IPS-20b (cell line): ENCODE data around the gene RTF1.
"Not testable (repeated sequence)": the region's sequence is repeated elsewhere in the genome, so short reads cannot be mapped to it uniquely, and the experiment has no call there.

ENCODE experiments used
- H3K27ac ChIP-seq: one replicate; pipeline ENCODE4 v1.5.1; 2013; ENCODE audit warnings: low read length
- H3K27me3 ChIP-seq: 2 replicates; pipeline ENCODE4 v1.6.1; 2013; ENCODE audit warnings: mild to moderate bottlenecking, low read length, inconsistent platforms; ENCODE audit not compliant: insufficient read depth
- H3K36me3 ChIP-seq: 2 replicates; pipeline ENCODE4 v1.6.1; 2013; ENCODE audit warnings: low read depth, mild to moderate bottlenecking, inconsistent platforms, low read length, moderate library complexity; ENCODE audit not compliant: insufficient read depth
- H3K4me1 ChIP-seq: 2 replicates; pipeline ENCODE4 v1.6.1; 2013; ENCODE audit warnings: mild to moderate bottlenecking, control low read depth, inconsistent platforms, low read length, moderate library complexity; ENCODE audit not compliant: insufficient read depth
- H3K4me3 ChIP-seq: 2 replicates; pipeline ENCODE4 v1.5.1; 2013; ENCODE audit warnings: mild to moderate bottlenecking, low read length, inconsistent platforms
- H3K9ac ChIP-seq: 2 replicates; pipeline ENCODE4 v1.6.1; 2013; ENCODE audit warnings: low read depth, mild to moderate bottlenecking, inconsistent platforms, low read length, moderate library complexity
- H3K9me3 ChIP-seq: 2 replicates; pipeline ENCODE4 v1.6.1; 2013; ENCODE audit warnings: mild to moderate bottlenecking, low read depth, low read length, inconsistent platforms; ENCODE audit not compliant: insufficient read depth

RTF1 gene

DNA sequence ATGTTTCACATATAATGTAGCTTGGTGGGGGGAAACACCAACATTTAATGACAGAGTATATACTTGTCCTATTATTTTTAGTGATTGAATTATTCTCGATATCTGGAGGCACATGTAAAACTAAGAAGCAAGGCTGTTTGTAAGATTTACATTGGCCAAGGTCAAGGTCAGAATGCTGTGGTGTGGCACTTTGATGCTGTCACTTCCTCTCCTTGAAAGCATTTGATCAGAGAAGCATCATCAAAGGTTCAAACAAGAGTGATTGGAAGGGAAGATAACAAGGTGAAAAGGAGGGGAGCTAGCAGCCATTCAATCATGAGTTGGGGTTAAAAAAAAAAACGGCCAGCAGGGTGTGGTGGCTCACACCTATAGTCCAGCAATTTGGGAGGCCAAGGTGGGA lies 26.4 kb downstream of the RTF1 start:
- no peaks in the 10 kb centered on the region for H3K9me3 ChIP-seq
- no peak overlapping the region for H3K4me3 ChIP-seq
- peaks cover 57% of the 10 kb centered on the region for H3K36me3 ChIP-seq
- no peaks in the 10 kb centered on the region for H3K4me1 ChIP-seq
- no peak overlapping the region for H3K9ac ChIP-seq
- no peak overlapping the region for H3K27ac ChIP-seq
- H3K27me3 ChIP-seq: no peaks in the 10 kb centered on the region

DNA sequence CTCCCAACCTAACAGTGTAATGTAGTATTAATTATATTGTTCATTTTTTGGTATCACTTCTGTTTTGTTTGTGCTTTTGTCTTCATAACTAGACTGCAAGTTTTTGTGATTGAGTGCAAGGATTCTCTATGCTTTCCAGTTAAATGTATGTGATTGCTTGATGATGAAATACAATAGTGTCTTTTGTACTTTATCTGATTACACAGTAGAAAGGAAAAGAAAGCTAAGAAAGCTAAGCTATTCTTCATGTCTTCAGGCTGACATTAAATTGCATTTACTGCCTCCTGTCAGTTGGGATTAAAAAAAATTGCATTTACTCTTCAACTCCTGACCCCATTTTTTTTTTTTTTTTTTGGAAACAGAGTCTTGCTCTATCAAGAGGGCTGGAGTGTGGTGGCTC lies 28.5 kb downstream of the RTF1 start:
- Histone ChIP-seq H3K4me1 (no peaks in the 10 kb centered on the region), H3K36me3 (peaks cover 46% of the 10 kb centered on the region), H3K27ac (no peak overlapping the region)

DNA sequence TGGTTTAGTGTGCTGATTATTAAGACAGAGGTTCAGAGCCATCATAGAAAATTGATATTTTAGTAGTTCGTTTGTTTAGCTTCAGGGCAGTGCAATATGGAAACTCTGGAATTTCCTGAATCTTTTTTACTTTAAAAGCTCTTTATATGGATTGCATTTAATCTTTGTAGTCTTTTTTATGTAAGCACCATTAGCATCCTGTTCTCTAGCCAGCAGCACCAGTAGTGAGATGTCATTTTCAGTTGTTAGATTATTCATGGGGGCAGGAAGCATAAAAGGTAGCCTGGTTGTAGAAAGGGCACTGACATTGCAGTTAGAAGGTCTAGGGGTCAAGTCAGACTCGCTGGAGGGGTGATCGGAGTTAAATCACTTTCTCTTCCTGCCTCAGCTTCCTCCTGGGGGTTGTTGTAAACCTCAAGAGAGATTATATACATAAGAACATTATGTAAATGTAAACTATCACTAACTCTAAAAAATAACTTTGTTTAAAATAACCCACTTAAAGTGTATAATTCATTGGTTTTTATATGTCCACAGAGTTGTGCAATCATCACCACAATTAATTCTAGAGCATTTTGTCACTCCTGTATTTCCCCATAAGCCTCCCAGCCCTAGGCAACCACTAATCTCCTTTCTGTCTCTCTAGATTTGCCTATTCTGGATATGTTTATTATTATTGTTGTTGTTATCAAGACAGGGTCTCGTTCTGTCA lies 45.3 kb downstream of the RTF1 start:
- Histone ChIP-seq H3K27ac (no peak overlapping the region), H3K27me3 (no peaks in the 10 kb centered on the region), H3K9ac (no peak overlapping the region), H3K36me3 (peaks cover 70% of the 10 kb centered on the region), H3K4me3 (no peak overlapping the region), H3K9me3 (no peaks in the 10 kb centered on the region), H3K4me1 (no peaks in the 10 kb centered on the region)

More for the DNA sequence above, 28.5 kb downstream of the RTF1 start:
- Histone ChIP-seq H3K4me3 (no peak overlapping the region), H3K9me3 (no peaks in the 10 kb centered on the region), H3K27me3 (no peaks in the 10 kb centered on the region), H3K9ac (no peak overlapping the region)

DNA sequence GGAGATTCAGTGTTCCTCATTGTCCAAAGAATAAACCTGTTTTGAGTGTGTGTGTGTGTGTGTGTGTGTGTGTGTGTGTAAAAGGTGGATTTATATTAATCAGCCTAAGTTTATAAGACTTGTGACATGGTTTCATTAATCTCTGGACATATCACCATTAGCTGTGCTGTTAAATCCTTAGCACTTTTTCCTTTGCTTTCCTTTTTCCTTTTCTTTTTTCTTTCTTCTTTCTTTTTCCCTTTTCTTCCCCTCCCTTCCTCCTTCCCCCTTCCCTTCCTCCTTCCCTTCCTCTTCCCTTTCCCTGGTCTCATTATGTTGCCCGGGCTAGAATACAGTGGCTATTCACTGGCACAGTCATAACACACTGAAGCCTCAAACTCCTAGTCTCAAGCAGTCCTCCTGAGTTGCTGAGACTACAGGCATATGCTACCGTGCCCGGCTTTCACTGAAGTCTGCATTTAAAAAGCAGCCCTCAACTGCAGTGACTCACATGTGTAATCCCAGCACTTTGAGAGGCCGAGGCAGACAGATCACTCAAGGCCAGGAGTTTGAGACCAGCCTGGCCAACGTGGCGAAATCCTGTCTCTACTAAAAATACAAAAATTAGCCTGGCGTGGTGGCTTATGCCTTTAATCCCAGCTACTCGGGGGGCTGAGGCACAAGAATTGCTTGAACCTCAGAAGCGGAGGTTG lies 48.1 kb downstream of the RTF1 start:
- H3K9me3 ChIP-seq: no peaks in the 10 kb centered on the region
- H3K4me1 ChIP-seq: no peaks in the 10 kb centered on the region
- peaks cover 62% of the 10 kb centered on the region for H3K36me3 ChIP-seq
- H3K27ac ChIP-seq: no peak overlapping the region
- H3K4me3 ChIP-seq: no peak overlapping the region
- H3K9ac ChIP-seq: no peak overlapping the region
- no peaks in the 10 kb centered on the region for H3K27me3 ChIP-seq

DNA sequence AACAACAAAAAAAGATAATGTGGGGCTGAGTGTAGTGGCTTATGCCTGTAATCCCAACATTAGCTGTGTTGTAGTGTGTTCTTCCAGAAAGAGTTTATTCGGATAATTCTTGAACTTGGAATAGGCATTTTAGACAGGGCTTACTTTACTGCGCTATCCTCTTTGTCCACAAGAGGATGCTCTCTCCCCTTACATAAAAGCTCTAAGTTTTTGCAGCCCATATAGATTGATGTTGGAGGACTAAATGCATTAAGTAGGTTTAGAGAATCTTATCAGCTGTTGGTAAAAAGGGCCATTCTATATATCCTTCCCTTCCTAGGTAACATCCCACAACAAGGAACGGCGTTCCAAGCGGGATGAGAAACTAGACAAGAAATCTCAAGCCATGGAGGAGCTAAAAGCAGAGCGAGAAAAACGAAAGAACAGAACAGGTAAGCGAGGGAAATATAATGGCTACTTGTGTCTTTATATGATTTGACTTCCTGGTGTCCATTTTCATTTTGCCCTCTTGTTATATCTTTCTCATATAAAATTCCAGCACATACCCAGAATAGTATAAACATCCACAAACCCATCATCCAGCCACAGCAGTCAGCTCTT lies 49.0 kb downstream of the RTF1 start:
- H3K27ac ChIP-seq: no peak overlapping the region
- H3K9ac ChIP-seq: no peak overlapping the region
- peaks cover 69% of the 10 kb centered on the region for H3K36me3 ChIP-seq
- no peak overlapping the region for H3K4me3 ChIP-seq
- H3K4me1 ChIP-seq: no peaks in the 10 kb centered on the region
- no peaks in the 10 kb centered on the region for H3K27me3 ChIP-seq
- H3K9me3 ChIP-seq: no peaks in the 10 kb centered on the region

DNA sequence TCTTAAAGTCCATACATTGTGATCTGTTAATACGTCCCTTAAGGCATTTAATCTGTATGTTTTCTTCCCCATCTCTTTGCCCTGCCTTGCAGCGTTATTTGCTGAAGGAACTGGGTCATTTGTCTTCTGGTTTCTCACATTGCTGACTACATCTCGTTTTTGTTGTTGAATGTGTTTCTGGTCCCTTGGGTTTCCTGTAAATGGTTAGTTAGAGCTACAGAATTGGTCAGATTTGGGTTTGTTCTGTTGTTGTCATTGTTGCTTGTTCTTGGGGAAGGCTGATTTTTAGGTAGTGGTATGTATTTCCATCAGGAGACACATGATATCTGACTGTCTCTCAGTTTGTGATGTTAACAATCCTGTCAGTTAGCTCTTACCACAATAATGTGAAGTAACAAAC lies 49.8 kb downstream of the RTF1 start:
- Histone ChIP-seq H3K4me1 (no peaks in the 10 kb centered on the region), H3K36me3 (peaks cover 76% of the 10 kb centered on the region), H3K27me3 (no peaks in the 10 kb centered on the region)

DNA sequence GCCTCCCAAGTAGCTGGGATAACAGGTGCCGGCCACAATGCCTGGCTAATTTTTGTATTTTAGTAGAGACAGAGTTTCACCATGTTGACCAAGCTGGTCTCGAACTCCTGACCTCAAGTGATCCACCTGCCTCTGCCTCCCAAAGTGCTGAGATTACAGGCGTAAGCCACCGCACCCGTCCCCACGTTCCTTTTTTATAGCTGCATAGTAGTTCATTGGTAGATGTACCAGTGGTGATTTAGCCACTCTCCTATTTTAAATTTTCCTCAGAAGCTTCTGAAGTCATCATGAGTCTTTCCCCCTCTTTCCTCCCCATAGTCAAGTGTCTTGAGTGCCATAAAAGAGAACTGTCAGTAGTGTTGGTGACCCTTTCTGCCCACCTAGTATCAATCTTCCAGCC lies 52.7 kb downstream of the RTF1 start:
- H3K27ac ChIP-seq, H3K4me3 ChIP-seq, H3K4me1 ChIP-seq, H3K9ac ChIP-seq, H3K9me3 ChIP-seq, H3K27me3 ChIP-seq: not testable (repeated sequence)
- H3K36me3 ChIP-seq: peaks cover 72% of the 10 kb centered on the region

More for the DNA sequence above, 49.8 kb downstream of the RTF1 start:
- H3K9ac ChIP-seq: no peak overlapping the region
- H3K27ac ChIP-seq: no peak overlapping the region
- no peak overlapping the region for H3K4me3 ChIP-seq
- H3K9me3 ChIP-seq: no peaks in the 10 kb centered on the region

DNA sequence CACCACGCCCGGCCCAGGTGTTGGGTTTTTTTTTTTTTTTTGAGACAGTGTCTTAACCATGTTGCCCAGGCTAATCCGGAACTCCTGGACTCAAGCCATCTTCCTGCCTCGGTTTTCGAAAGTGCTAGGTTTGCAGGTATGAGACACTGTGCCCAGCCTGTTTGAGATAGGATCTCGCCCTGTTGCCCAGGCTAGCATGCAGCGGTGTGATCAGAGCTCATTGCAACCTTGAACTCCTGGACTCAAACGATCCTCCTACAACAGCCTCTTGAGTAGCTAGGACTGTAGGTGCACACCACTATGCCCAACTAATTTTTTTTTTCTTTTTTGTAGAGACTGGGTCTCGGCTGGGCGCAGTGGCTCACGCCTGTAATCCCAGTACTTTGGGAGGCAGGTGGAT lies 56.5 kb downstream of the RTF1 start:
- peaks cover 82% of the 10 kb centered on the region for H3K36me3 ChIP-seq
- no peak overlapping the region for H3K4me3 ChIP-seq
- H3K27ac ChIP-seq: no peak overlapping the region
- no peak overlapping the region for H3K9ac ChIP-seq
- no peaks in the 10 kb centered on the region for H3K9me3 ChIP-seq
- H3K4me1 ChIP-seq: no peaks in the 10 kb centered on the region
- H3K27me3 ChIP-seq: no peaks in the 10 kb centered on the region

DNA sequence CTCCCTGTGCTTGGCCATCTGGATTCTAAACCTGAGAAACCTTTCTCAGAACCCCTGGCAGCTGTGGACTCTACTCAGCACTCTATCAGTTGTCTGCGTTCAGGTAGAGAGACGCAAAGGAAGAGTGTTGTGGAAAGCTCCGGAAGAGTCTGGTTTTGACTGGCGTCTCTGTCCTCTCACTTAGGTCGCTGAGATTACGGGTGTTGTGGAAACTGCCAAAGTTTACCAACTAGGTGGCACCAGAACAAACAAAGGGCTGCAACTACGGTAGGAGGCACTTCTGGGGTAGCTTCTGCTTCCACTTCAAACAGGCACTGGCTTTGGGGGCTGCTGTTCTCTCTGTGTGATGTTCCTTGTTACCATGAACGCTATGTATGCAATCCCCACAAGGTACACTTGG lies 57.5 kb downstream of the RTF1 start:
- H3K4me3 ChIP-seq: no peak overlapping the region
- no peak overlapping the region for H3K9ac ChIP-seq
- H3K4me1 ChIP-seq: no peaks in the 10 kb centered on the region
- H3K27ac ChIP-seq: no peak overlapping the region
- H3K9me3 ChIP-seq: no peaks in the 10 kb centered on the region
- H3K27me3 ChIP-seq: no peaks in the 10 kb centered on the region
- H3K36me3 ChIP-seq: peaks cover 82% of the 10 kb centered on the region

DNA sequence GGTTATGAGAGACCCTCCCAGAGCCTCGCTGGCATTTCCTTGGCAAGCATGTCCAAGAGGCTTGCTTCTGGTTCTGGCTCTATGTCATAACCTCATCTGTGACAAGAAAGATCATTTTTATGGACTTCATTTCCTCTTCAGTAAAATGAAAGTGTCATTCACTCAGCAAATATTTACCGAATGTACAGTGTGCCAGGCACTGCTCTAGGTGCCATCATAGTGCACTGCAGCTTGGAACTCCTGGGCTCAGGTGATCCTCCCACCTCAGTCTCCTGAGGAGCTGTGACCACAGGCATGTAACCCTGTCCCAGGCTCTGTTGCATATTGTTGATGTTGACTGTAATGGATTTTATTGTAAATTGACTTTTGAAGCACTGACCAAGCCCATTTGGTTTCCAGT lies 58.0 kb downstream of the RTF1 start:
- Histone ChIP-seq H3K4me3 (no peak overlapping the region), H3K27ac (no peak overlapping the region), H3K4me1 (no peaks in the 10 kb centered on the region), H3K9me3 (no peaks in the 10 kb centered on the region), H3K27me3 (no peaks in the 10 kb centered on the region), H3K36me3 (peaks cover 82% of the 10 kb centered on the region), H3K9ac (no peak overlapping the region)

DNA sequence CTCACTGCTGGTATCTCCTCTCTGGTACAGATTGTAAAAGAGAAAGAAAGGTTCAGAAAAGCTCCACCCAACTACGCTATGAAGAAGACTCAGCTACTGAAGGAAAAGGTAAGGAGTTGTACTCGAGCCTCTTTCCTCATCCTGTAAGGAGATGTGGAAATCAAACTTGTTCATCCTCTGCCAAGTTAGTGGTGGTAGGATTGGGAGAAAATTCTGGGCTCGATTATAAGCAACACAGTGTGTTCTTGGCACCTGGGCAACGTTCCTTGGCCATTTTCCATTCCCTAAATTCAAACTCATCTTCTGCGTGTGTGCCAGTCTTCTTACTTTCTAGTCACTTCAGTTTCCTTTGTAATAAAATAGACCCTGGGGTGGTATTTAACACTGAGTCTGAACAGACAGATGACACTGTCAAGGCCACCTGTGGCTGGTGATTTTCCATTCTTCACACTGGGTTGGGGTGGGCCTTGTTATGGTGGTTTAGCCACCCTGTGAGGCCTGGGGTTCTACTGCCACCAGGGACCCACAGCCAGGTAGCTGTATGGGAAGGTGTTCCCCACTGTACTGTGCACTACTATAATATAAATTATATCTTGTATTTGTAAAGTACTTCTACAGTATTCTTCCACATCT lies 59.6 kb downstream of the RTF1 start:
- no peak overlapping the region for H3K9ac ChIP-seq
- no peaks in the 10 kb centered on the region for H3K27me3 ChIP-seq
- peaks cover 84% of the 10 kb centered on the region for H3K36me3 ChIP-seq
- H3K4me1 ChIP-seq: no peaks in the 10 kb centered on the region
- H3K9me3 ChIP-seq: no peaks in the 10 kb centered on the region
- no peak overlapping the region for H3K27ac ChIP-seq
- H3K4me3 ChIP-seq: no peak overlapping the region
